GM21619 (cell line): ENCODE data around the gene DHRS3.
A peak's percentile ranks its signal among the peaks of the same experiment; 100 is the strongest.
"Not testable (repeated sequence)": the region's sequence is repeated elsewhere in the genome, so short reads cannot be mapped to it uniquely, and the experiment has no call there.

ENCODE experiments used
- ATAC-seq: cut with Tn5 transposase; IDR thresholded peaks from one replicate; pipeline ENCODE4 v1.9.1; 2021; ENCODE audit not compliant: unreplicated experiment

Gene DHRS3

GRCh38 chr1:12617901-12618660, at the start of gene DHRS3:
Gene DHRS3 (minus strand): TSS chr1:12618210. CDS start chr1:12617348, 862 bp downstream.
- ATAC-seq, result peak; percentile 41

GRCh38 chr1:12666141-12666735, 48.2 kb upstream of the DHRS3 start:
- no peak for ATAC-seq

- no peak for ATAC-seq
These were observed 47.5 kb upstream of the DHRS3 start for GRCh38 chr1:12665511-12665910.

GRCh38 chr1:12662556-12662955, 44.5 kb upstream of the DHRS3 start:
- ATAC-seq, result no peak

- ATAC-seq, result no peak
These were observed 43.7 kb upstream of the DHRS3 start for GRCh38 chr1:12661606-12662219.

- ATAC-seq, result no peak
These were observed 40.8 kb upstream of the DHRS3 start for GRCh38 chr1:12658531-12659453.

GRCh38 chr1:12657885-12658512, 40.0 kb upstream of the DHRS3 start:
- ATAC-seq, result not testable (repeated sequence)

GRCh38 chr1:12657060-12657884, 39.3 kb upstream of the DHRS3 start:
- no peak for ATAC-seq

GRCh38 chr1:12656575-12656974, 38.6 kb upstream of the DHRS3 start:
- no peak for ATAC-seq

- ATAC-seq, result no peak
These were observed 36.6 kb upstream of the DHRS3 start for GRCh38 chr1:12654657-12655056.

GRCh38 chr1:12654004-12654567, 36.1 kb upstream of the DHRS3 start:
- no peak for ATAC-seq

GRCh38 chr1:12649971-12650421, 32.0 kb upstream of the DHRS3 start:
- ATAC-seq, result no peak

- no peak for ATAC-seq
These were observed 30.7 kb upstream of the DHRS3 start for GRCh38 chr1:12648741-12649140.

GRCh38 chr1:12645401-12645800, 27.4 kb upstream of the DHRS3 start:
- not testable (repeated sequence) for ATAC-seq

- ATAC-seq, result no peak
These were observed 26.8 kb upstream of the DHRS3 start for GRCh38 chr1:12644829-12645228.

- ATAC-seq, result no peak
These were observed 26.2 kb upstream of the DHRS3 start for GRCh38 chr1:12644237-12644636.

- no peak for ATAC-seq
These were observed 25.8 kb upstream of the DHRS3 start, which contains the start of gene AADACL4 for GRCh38 chr1:12643785-12644184. Gene AADACL4 (plus strand): TSS chr1:12644085. CDS start chr1:12644547, 462 bp downstream.

- no peak for ATAC-seq
These were observed 25.1 kb upstream of the DHRS3 start for GRCh38 chr1:12643079-12643478.

- ATAC-seq, result no peak
These were observed 22.9 kb upstream of the DHRS3 start for GRCh38 chr1:12640958-12641272.
